ENCODE results near the gene OR4K15. TPM values are rescaled to one million over a fixed set of nuclear protein-coding genes. Genes with fewer than 3 reads are reported as not detected.

OR4K15 gene
- total and polyA plus RNA-seq, 8 donors = not detected

DNA sequence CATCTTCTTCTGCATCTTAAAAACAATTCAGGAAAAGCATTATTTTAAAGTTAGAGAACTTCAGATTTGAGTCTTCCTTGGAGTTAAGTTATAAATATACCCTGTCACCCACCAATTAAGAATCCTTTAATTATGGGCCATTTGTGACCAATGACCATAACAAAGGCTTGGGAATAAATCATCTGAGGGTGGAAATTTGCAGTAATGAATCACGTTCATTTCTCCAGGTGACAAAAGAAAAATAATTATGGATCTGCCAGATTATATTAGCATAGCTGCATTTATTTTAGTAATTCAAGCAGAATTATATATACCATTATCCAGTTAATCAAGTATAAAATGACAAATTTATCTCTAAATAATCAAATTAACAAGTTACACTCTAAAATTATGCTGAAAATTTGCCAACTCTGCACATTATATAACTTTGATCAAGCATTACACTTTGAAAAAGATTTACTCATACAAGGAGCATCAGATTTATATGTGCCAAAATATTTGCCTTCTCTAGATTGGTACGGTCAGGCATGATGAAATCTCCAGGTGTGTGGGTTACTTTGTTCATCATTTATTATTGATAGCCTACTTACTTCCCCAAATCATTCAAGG, 44.0 kb downstream of the OR4K15 start, which contains the start of gene OR4K14:
Gene OR4K14 (minus strand): TSS at position 51 of the 609 bp plus-strand sequence. CDS start 4,114 bp downstream, outside the sequence.
- FAIRE-seq (peak; percentile 9), DNase-seq (no peak), ATAC-seq (no peak)
- Histone ChIP-seq H3K4me3 (no peak within 1 kb of the TSS), H3K9me3 (no peaks in the 10 kb centered on the region), H3K27ac (no peak within 1 kb of the TSS), H3K36me3 (no peaks in the 10 kb centered on the region), H3K27me3 (no peaks in the 10 kb centered on the region), H3K4me1 (no peaks in the 10 kb centered on the region)
- WGBS, 2 donors = 46 to 60% methylated on average over 2 of the region's 2 CpGs
- TF ChIP-seq, protein P1, sequence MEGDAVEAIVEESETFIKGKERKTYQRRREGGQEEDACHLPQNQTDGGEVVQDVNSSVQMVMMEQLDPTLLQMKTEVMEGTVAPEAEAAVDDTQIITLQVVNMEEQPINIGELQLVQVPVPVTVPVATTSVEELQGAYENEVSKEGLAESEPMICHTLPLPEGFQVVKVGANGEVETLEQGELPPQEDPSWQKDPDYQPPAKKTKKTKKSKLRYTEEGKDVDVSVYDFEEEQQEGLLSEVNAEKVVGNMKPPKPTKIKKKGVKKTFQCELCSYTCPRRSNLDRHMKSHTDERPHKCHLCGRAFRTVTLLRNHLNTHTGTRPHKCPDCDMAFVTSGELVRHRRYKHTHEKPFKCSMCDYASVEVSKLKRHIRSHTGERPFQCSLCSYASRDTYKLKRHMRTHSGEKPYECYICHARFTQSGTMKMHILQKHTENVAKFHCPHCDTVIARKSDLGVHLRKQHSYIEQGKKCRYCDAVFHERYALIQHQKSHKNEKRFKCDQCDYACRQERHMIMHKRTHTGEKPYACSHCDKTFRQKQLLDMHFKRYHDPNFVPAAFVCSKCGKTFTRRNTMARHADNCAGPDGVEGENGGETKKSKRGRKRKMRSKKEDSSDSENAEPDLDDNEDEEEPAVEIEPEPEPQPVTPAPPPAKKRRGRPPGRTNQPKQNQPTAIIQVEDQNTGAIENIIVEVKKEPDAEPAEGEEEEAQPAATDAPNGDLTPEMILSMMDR (IDR thresholded peaks at IDR 0.05) = no peak
- intact Hi-C loops (cut with DNase I) = no loop called here

Other genes starting within 250 kb of the OR4K15 start
- gene OR4Q3, start 232.0 kb upstream of the OR4K15 start, total RNA-seq = not detected
- under 1 TPM in 1 of 2 donors, not detected in 1; 0.09 TPM for gene OR4Q3, start 232.0 kb upstream of the OR4K15 start, polyA plus RNA-seq
- not detected for gene OR4M1, start 202.1 kb upstream of the OR4K15 start, total RNA-seq
- not detected for gene OR4M1, start 202.1 kb upstream of the OR4K15 start, polyA plus RNA-seq
- gene OR4N2, start 171.8 kb upstream of the OR4K15 start, total RNA-seq = not detected
- not detected for gene OR4N2, start 171.8 kb upstream of the OR4K15 start, polyA plus RNA-seq
- gene OR4K2, start 100.4 kb upstream of the OR4K15 start, total RNA-seq = not detected
- under 1 TPM in 1 of 2 donors, not detected in 1; 0.02 TPM for gene OR4K2, start 100.4 kb upstream of the OR4K15 start, polyA plus RNA-seq
- gene OR4K5, start 55.0 kb upstream of the OR4K15 start, total RNA-seq = not detected
- gene OR4K5, start 55.0 kb upstream of the OR4K15 start, polyA plus RNA-seq = not detected
- gene OR4K1, start 44.7 kb upstream of the OR4K15 start, total RNA-seq = not detected
- not detected for gene OR4K1, start 44.7 kb upstream of the OR4K15 start, polyA plus RNA-seq
- not detected for gene OR4Q2, start 26.6 kb downstream of the OR4K15 start, total RNA-seq
- gene OR4Q2, start 26.6 kb downstream of the OR4K15 start, polyA plus RNA-seq = not detected
- not detected for gene OR4K14, start 43.7 kb downstream of the OR4K15 start, total RNA-seq
- gene OR4K14, start 43.7 kb downstream of the OR4K15 start, polyA plus RNA-seq = not detected
- not detected for gene OR4K13, start 60.4 kb downstream of the OR4K15 start, total RNA-seq
- gene OR4K13, start 60.4 kb downstream of the OR4K15 start, polyA plus RNA-seq = not detected
- not detected for gene OR4L1, start 84.5 kb downstream of the OR4K15 start, total RNA-seq
- gene OR4L1, start 84.5 kb downstream of the OR4K15 start, polyA plus RNA-seq = not detected
- gene OR4K17, start 135.1 kb downstream of the OR4K15 start, total RNA-seq = not detected
- gene OR4K17, start 135.1 kb downstream of the OR4K15 start, polyA plus RNA-seq = not detected
- gene OR4N5, start 163.2 kb downstream of the OR4K15 start, total RNA-seq = not detected
- gene OR4N5, start 163.2 kb downstream of the OR4K15 start, polyA plus RNA-seq = not detected
- not detected for gene OR11G2, start 215.3 kb downstream of the OR4K15 start, total RNA-seq
- not detected for gene OR11G2, start 215.3 kb downstream of the OR4K15 start, polyA plus RNA-seq
- gene OR11H6, start 248.1 kb downstream of the OR4K15 start, total RNA-seq = not detected
- not detected for gene OR11H6, start 248.1 kb downstream of the OR4K15 start, polyA plus RNA-seq